HG03575 (cell line): ENCODE data around the gene DPM3.
"Not testable (repeated sequence)": the region's sequence is repeated elsewhere in the genome, so short reads cannot be mapped to it uniquely, and the experiment has no call there.

Experiments
- ATAC-seq: cut with Tn5 transposase; IDR thresholded peaks from one replicate; pipeline ENCODE4 v1.9.1; 2021; ENCODE audit not compliant: unreplicated experiment, insufficient number of reproducible peaks, low FRiP score; ENCODE audit errors: extremely low read depth

DPM3 gene

GRCh38 chr1:155164625-155165024 is 24.3 kb upstream of the DPM3 start:
- ATAC-seq, result not testable (repeated sequence)

- not testable (repeated sequence) for ATAC-seq
These were observed 23.5 kb upstream of the DPM3 start for GRCh38 chr1:155163785-155164184.

GRCh38 chr1:155162631-155163030 is 22.3 kb upstream of the DPM3 start:
- not testable (repeated sequence) for ATAC-seq

- ATAC-seq, result no peak
These were observed 19.8 kb upstream of the DPM3 start for GRCh38 chr1:155160128-155160527.

- ATAC-seq, result no peak
These were observed 18.7 kb upstream of the DPM3 start for GRCh38 chr1:155158991-155159390.

- ATAC-seq, result not testable (repeated sequence)
These were observed 15.8 kb upstream of the DPM3 start for GRCh38 chr1:155155996-155156643.

GRCh38 chr1:155145491-155145890 is 5.2 kb upstream of the DPM3 start:
- no peak for ATAC-seq

GRCh38 chr1:155141749-155142148 is 1.4 kb upstream of the DPM3 start:
- no peak for ATAC-seq

GRCh38 chr1:155140630-155140953 is 261 bp upstream of the DPM3 start:
- ATAC-seq, result no peak

GRCh38 chr1:155137154-155137949 is 3.0 kb downstream of the DPM3 start:
- no peak for ATAC-seq

GRCh38 chr1:155136748-155137147 is 3.6 kb downstream of the DPM3 start:
- ATAC-seq, result no peak

- ATAC-seq, result peak; percentile 37
These were observed 4.8 kb downstream of the DPM3 start, which contains the start of gene SLC50A1 for GRCh38 chr1:155135415-155136028. Gene SLC50A1 (plus strand): TSS chr1:155135852. CDS start chr1:155135912, 60 bp downstream.

- no peak for ATAC-seq
These were observed 5.4 kb downstream of the DPM3 start for GRCh38 chr1:155134880-155135414.

- no peak for ATAC-seq
These were observed 6.0 kb downstream of the DPM3 start for GRCh38 chr1:155134322-155134721.

GRCh38 chr1:155133799-155134281 is 6.5 kb downstream of the DPM3 start:
- no peak for ATAC-seq

GRCh38 chr1:155131856-155132255 is 8.5 kb downstream of the DPM3 start:
- ATAC-seq, result no peak

- no peak for ATAC-seq
These were observed 9.0 kb downstream of the DPM3 start for GRCh38 chr1:155131285-155131684.

- no peak for ATAC-seq
These were observed 9.9 kb downstream of the DPM3 start for GRCh38 chr1:155130272-155131006.
